Right atrium auricular region (tissue), 2 donors: Measurements from ENCODE around the gene NUTM2E. TPM values are rescaled to one million over a fixed set of nuclear protein-coding genes. Genes with fewer than 3 reads are reported as not detected.
"Not testable (repeated sequence)": the region's sequence is repeated elsewhere in the genome, so short reads cannot be mapped to it uniquely, and the experiment has no call there.

Source experiments
- DNase-seq: peaks from one replicate; pipeline ENCODE4 v3.0.0-alpha.2; 2019; ENCODE audit warnings: low spot score
- H3K27ac ChIP-seq, 2 donors: fragments of 200-600 bp; sonication (generic); 1 replicate in 1 of 2; 2 replicates in 1 of 2; pipeline ENCODE4 v1.5.1; 2016 to 2019
- H3K27me3 ChIP-seq, 2 donors: fragments of 200-600 bp; sonication (generic); one replicate each; pipeline versions ENCODE4 v1.5.1 to v1.6.0; 2017 to 2019
- H3K36me3 ChIP-seq: fragments of 200-600 bp; sonication (generic); one replicate; pipeline ENCODE4 v1.5.1; 2016
- H3K4me1 ChIP-seq, 2 donors: fragments of 200-600 bp; sonication (generic); one replicate each; pipeline versions ENCODE4 v1.5.1 to v1.6.0; 2017 to 2019
- H3K4me3 ChIP-seq, 2 donors: fragments of 200-600 bp; sonication (generic); 1 replicate in 1 of 2; 2 replicates in 1 of 2; pipeline ENCODE4 v1.5.1; 2017 to 2019; ENCODE audit warnings: mild to moderate bottlenecking in 1 of 2, moderate library complexity in 1 of 2
- H3K9me3 ChIP-seq, 2 donors: fragments of 200-600 bp; sonication (generic); one replicate each; pipeline ENCODE4 v1.5.1; 2019
- CTCF ChIP-seq, 2 donors: fragments of 200-600 bp; sonication (generic); IDR thresholded peaks; one replicate each; pipeline ENCODE4 v1.5.1; 2019; ENCODE audit warnings: antibody characterized with exemption in 2 of 2
- total RNA-seq, 2 donors: library from RNA; depleted of rRNA; stranded (reverse); fragments of >200 nt; gene quantifications; one replicate each; pipeline ENCODE4 v1.1.0, GENCODE V29; 2016

NUTM2E gene
- total RNA-seq, 2 donors from 2014 or later, result not detected

GRCh38 chr10:79825587-79826011, 940 bp upstream of the NUTM2E start:
- peak in 1 of 2 donors; percentile 39 for TF ChIP-seq CTCF (IDR thresholded peaks at IDR 0.05)
- H3K27ac ChIP-seq, result peak overlapping the region; percentile 82 to 91
- not testable (repeated sequence) for DNase-seq, H3K36me3 ChIP-seq, H3K9me3 ChIP-seq, H3K27me3 ChIP-seq, H3K4me1 ChIP-seq
- H3K4me3 ChIP-seq, result peak overlapping the region; percentile 58 to 67

GRCh38 chr10:79826131-79826495, 426 bp upstream of the NUTM2E start:
- TF ChIP-seq CTCF (IDR thresholded peaks at IDR 0.05), result peak in 1 of 2 donors; percentile 6
- peak overlapping the region; percentile 58 to 67 for H3K4me3 ChIP-seq
- H3K36me3 ChIP-seq, DNase-seq, H3K4me1 ChIP-seq, H3K9me3 ChIP-seq, H3K27me3 ChIP-seq: not testable (repeated sequence)
- H3K27ac ChIP-seq, result peak overlapping the region; percentile 82 to 91

- H3K9me3 ChIP-seq, H3K27ac ChIP-seq, H3K4me1 ChIP-seq, DNase-seq, H3K27me3 ChIP-seq, H3K36me3 ChIP-seq, H3K4me3 ChIP-seq: not testable (repeated sequence)
Measured at GRCh38 chr10:79833833-79834232, 7.3 kb downstream of the NUTM2E start.

GRCh38 chr10:79835891-79836290, 9.4 kb downstream of the NUTM2E start:
- H3K4me1 ChIP-seq, H3K36me3 ChIP-seq, H3K27me3 ChIP-seq, H3K27ac ChIP-seq, H3K4me3 ChIP-seq, DNase-seq, H3K9me3 ChIP-seq: not testable (repeated sequence)

GRCh38 chr10:79836891-79837290, 10.4 kb downstream of the NUTM2E start:
- H3K27ac ChIP-seq, DNase-seq, H3K9me3 ChIP-seq, H3K4me3 ChIP-seq, H3K27me3 ChIP-seq, H3K36me3 ChIP-seq, H3K4me1 ChIP-seq: not testable (repeated sequence)

GRCh38 chr10:79838441-79838840, 11.9 kb downstream of the NUTM2E start:
- not testable (repeated sequence) for H3K9me3 ChIP-seq, DNase-seq, H3K4me3 ChIP-seq, H3K27ac ChIP-seq, H3K27me3 ChIP-seq, H3K4me1 ChIP-seq, H3K36me3 ChIP-seq

- H3K27me3 ChIP-seq, H3K4me1 ChIP-seq, H3K27ac ChIP-seq, DNase-seq, H3K9me3 ChIP-seq, H3K4me3 ChIP-seq, H3K36me3 ChIP-seq: not testable (repeated sequence)
Measured at GRCh38 chr10:79853191-79853854, 26.8 kb downstream of the NUTM2E start.

- DNase-seq, H3K27ac ChIP-seq, H3K4me3 ChIP-seq, H3K9me3 ChIP-seq, H3K36me3 ChIP-seq, H3K27me3 ChIP-seq, H3K4me1 ChIP-seq: not testable (repeated sequence)
Measured at GRCh38 chr10:79862269-79862668, 35.7 kb downstream of the NUTM2E start.

GRCh38 chr10:79862803-79863202, 36.3 kb downstream of the NUTM2E start:
- not testable (repeated sequence) for DNase-seq, H3K4me1 ChIP-seq

GRCh38 chr10:79866903-79867551, 40.5 kb downstream of the NUTM2E start:
- H3K36me3 ChIP-seq, H3K27ac ChIP-seq, H3K4me1 ChIP-seq, H3K9me3 ChIP-seq, DNase-seq, H3K27me3 ChIP-seq, H3K4me3 ChIP-seq: not testable (repeated sequence)

More at GRCh38 chr10:79862803-79863202, 36.3 kb downstream of the NUTM2E start:
- H3K36me3 ChIP-seq, H3K9me3 ChIP-seq, H3K27ac ChIP-seq, H3K27me3 ChIP-seq, H3K4me3 ChIP-seq: not testable (repeated sequence)

- not testable (repeated sequence) for H3K27ac ChIP-seq, H3K4me1 ChIP-seq, H3K9me3 ChIP-seq, DNase-seq, H3K4me3 ChIP-seq, H3K27me3 ChIP-seq, H3K36me3 ChIP-seq
Measured at GRCh38 chr10:79868023-79868422, 41.5 kb downstream of the NUTM2E start.

GRCh38 chr10:79869439-79870097, 43.0 kb downstream of the NUTM2E start:
- H3K36me3 ChIP-seq, H3K4me1 ChIP-seq: not testable (repeated sequence)

GRCh38 chr10:79871729-79872128, 45.2 kb downstream of the NUTM2E start:
- not testable (repeated sequence) for DNase-seq, H3K4me3 ChIP-seq, H3K36me3 ChIP-seq, H3K9me3 ChIP-seq, H3K27ac ChIP-seq, H3K4me1 ChIP-seq, H3K27me3 ChIP-seq

More at GRCh38 chr10:79869439-79870097, 43.0 kb downstream of the NUTM2E start:
- H3K9me3 ChIP-seq, H3K4me3 ChIP-seq, DNase-seq, H3K27me3 ChIP-seq, H3K27ac ChIP-seq: not testable (repeated sequence)
